Endothelial cell (in vitro differentiated cells): ENCODE results near the gene FAM118B. TPM values are rescaled to one million over a fixed set of nuclear protein-coding genes. Genes with fewer than 3 reads are reported as not detected.

ENCODE experiments used
- DNase-seq: peaks from one replicate; pipeline ENCODE4 v3.0.0; 2021; ENCODE audit warnings: low spot score
- H3K27ac Mint-ChIP-seq: one replicate; pipeline ENCODE4 v1.8.0; 2021; ENCODE audit warnings: mixed read lengths, inconsistent platforms; ENCODE audit not compliant: unreplicated experiment
- H3K27me3 Mint-ChIP-seq: one replicate; pipeline ENCODE4 v1.8.0; 2021; ENCODE audit warnings: mild to moderate bottlenecking, moderate library complexity, mixed read lengths, inconsistent platforms; ENCODE audit not compliant: unreplicated experiment
- H3K36me3 Mint-ChIP-seq: one replicate; pipeline ENCODE4 v1.8.0; 2021; ENCODE audit warnings: mild to moderate bottlenecking, low read depth, mixed read lengths, inconsistent platforms; ENCODE audit not compliant: unreplicated experiment
- H3K4me1 Mint-ChIP-seq: one replicate; pipeline ENCODE4 v1.8.0; 2021; ENCODE audit warnings: mild to moderate bottlenecking, mixed read lengths, inconsistent platforms; ENCODE audit not compliant: unreplicated experiment
- H3K4me3 Mint-ChIP-seq: one replicate; pipeline ENCODE4 v1.8.0; 2021; ENCODE audit warnings: mild to moderate bottlenecking, mixed read lengths, inconsistent platforms; ENCODE audit not compliant: unreplicated experiment
- H3K9me3 Mint-ChIP-seq: one replicate; pipeline ENCODE4 v1.8.0; 2021; ENCODE audit warnings: mixed read lengths, inconsistent platforms; ENCODE audit not compliant: unreplicated experiment
- total RNA-seq: library from RNA; stranded (reverse); fragmentation: NEBNext Ultra II Directional; extraction: Animal tissue kit (Norgen Biotek cat#: 25700); gene quantifications from one replicate; pipeline ENCODE4 v1.2.1, GENCODE V29; 2021; ENCODE audit not compliant: unreplicated experiment
- TF ChIP-seq, protein P1 (sequence below): fragments of 200-600 bp; sonication (generic); IDR thresholded peaks from one replicate; pipeline ENCODE4 v1.5.0; 2021; ENCODE audit warnings: antibody characterized with exemption; ENCODE audit not compliant: unreplicated experiment

The FAM118B gene
- total RNA-seq, 1 donor from 2014 or later = 48.1 TPM

DNA sequence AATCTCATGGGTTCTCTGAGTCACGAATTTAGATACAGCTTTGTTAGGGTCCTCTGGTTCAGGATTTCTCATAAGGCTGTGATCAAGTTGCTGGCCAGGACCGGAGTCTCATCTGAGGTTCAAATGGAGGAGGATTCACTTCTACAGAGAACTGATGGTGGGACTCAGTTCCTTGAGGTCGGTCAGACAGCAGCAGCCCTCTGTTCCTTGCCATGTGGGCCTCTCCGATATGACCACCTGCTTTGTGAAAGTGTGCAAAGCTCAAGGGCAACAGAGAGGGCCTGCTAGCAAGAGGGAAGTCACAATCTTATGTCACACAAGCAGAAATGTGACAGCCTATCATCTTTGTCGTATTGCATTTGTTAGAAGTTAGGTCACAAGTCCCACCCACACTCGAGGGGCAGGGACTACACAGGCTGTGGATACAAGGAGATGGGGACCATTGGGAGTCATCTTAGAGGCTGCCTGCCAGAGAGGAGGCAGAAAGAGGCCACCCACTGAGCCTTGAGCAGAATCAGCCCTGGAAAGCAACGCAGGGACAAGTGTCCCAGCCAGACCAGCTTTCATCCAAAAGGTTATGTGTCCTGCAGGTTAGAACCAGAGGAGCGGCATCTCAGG, 34.6 kb upstream of the FAM118B start:
- H3K4me3 Mint-ChIP-seq = no peak overlapping the region
- H3K9me3 Mint-ChIP-seq = no peaks in the 10 kb centered on the region
- H3K27me3 Mint-ChIP-seq = no peaks in the 10 kb centered on the region
- H3K27ac Mint-ChIP-seq = no peak overlapping the region
- TF ChIP-seq, protein P1, sequence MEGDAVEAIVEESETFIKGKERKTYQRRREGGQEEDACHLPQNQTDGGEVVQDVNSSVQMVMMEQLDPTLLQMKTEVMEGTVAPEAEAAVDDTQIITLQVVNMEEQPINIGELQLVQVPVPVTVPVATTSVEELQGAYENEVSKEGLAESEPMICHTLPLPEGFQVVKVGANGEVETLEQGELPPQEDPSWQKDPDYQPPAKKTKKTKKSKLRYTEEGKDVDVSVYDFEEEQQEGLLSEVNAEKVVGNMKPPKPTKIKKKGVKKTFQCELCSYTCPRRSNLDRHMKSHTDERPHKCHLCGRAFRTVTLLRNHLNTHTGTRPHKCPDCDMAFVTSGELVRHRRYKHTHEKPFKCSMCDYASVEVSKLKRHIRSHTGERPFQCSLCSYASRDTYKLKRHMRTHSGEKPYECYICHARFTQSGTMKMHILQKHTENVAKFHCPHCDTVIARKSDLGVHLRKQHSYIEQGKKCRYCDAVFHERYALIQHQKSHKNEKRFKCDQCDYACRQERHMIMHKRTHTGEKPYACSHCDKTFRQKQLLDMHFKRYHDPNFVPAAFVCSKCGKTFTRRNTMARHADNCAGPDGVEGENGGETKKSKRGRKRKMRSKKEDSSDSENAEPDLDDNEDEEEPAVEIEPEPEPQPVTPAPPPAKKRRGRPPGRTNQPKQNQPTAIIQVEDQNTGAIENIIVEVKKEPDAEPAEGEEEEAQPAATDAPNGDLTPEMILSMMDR = no peak
- H3K36me3 Mint-ChIP-seq = no peaks in the 10 kb centered on the region
- H3K4me1 Mint-ChIP-seq = no peaks in the 10 kb centered on the region
- no peak for DNase-seq

DNA sequence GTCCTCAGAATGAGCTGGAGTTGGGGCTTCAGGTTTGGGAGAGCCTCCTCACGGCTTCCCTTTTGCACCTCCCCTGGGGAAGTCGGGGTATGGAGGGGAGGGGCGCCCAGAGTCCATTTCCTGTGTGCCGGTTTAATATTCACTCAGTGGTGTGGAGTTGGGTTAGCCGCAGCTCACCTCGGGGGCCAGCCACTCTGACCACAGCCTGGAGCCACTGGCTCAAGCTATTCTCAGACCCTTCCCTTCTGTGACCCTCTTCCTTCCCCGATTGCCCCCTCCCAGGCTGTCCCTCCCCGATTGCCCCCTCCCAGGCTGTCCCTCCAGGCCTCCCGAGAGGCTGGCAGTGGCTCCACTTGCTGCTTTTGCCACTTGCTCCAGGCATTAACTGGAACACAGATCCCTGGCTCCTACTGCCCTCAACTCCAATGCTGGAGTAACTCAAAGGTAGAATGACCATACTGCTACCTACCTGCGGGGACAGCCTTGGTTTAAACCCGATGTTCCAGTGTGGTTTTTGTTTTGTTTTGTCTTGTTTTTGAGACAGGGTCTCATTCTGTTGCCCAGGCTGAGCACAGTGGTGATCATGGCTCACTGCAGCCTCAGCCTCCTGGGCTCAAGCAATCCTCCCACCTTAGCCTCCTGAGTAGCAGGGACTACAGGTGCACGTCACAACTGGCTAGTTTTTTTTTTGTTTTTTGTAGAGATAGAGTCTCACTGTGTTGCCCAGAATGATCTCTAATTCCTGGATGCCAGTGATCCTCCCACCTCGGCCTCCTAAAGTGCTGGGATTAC, 29.4 kb upstream of the FAM118B start:
- Mint-ChIP-seq H3K27ac (no peak overlapping the region), H3K9me3 (no peaks in the 10 kb centered on the region), H3K36me3 (no peaks in the 10 kb centered on the region), H3K4me1 (no peaks in the 10 kb centered on the region), H3K4me3 (no peak overlapping the region), H3K27me3 (peaks cover 3% of the 10 kb centered on the region)
- TF ChIP-seq, protein P1 = no peak
- DNase-seq = no peak

DNA sequence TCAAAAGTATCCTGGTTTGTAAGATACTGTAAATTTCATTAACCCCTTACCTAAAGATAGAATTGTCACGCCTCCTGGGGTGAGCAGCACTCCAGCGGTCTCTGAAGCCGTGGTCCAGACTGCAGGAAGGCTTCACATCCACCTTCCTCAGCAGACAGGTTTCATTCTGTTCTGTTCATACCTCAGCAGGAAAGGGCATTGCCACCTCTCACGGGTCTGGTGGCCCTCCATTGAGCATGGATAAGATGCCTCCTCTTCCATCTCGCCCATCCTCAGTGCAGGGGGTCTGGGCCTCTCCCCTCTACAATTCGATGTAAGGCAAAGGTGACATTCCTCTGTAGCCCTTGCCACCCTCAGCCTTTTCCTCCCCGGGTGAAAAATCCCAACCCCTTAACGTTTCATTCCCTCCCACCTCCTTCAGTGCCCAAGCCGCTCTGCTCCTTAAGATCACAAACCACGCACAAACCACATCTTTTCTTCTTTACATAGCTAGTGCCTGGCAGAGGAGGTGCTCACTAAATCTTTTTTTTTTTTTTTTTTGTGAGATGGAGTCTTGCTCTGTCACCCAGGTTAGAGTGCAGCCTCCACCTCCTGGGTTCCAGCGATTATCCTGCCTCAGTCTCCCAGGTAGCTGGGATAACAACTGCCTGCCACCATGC, 28.7 kb upstream of the FAM118B start:
- Mint-ChIP-seq H3K9me3 (no peaks in the 10 kb centered on the region), H3K27ac (no peak overlapping the region), H3K36me3 (no peaks in the 10 kb centered on the region), H3K27me3 (peaks cover 3% of the 10 kb centered on the region), H3K4me3 (no peak overlapping the region), H3K4me1 (no peaks in the 10 kb centered on the region)
- TF ChIP-seq, protein P1 = no peak
- no peak for DNase-seq

DNA sequence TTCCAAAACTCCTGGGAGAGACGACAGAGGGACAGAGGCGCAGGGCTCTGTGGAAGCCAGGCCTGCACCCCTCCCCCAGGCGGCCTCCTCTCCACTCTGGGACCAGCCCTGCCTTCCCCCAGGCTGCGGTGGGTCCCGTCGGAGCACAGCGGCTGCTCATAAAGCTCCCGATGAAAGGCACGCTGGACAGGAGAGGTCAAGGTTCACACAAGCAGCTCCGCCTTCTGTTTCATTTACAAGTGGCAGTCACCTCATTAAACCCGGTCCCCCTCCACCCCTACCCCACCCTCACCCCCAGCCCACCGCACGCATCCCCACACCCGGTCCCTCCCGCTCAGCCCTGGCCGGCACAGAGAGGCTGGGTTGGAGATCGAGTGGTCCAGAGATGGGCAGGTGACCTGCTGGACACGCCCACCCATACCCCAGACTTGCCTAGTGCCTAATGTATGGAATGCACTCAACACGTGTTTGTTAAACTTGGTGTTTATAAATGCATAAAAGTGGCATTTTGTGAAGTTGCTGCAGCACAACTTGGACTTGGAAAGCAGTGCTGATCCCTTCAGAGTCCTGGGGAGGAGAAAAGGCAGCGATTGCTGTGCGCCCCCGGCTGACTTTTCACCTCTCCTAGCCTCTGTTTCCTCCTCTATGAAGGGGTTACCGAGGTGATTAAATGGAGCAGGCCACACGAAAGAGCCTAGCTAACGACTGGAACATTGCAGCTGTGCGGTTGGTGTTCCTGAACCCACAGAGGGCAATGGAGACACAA, 26.1 kb upstream of the FAM118B start:
- Mint-ChIP-seq H3K4me1 (no peaks in the 10 kb centered on the region), H3K27me3 (peaks cover 3% of the 10 kb centered on the region), H3K4me3 (no peak overlapping the region), H3K27ac (no peak overlapping the region), H3K9me3 (no peaks in the 10 kb centered on the region), H3K36me3 (peaks cover 4% of the 10 kb centered on the region)
- TF ChIP-seq, protein P1 = no peak
- DNase-seq = no peak
